GM18526 (cell line): ENCODE data around the gene MACROD1.

Source experiments
- POLR2A ChIP-seq: IDR thresholded peaks from 3 replicates; pipeline ENCODE4 v1.6.1; 2011; ENCODE audit not compliant: insufficient read length; ENCODE audit errors: extremely low read depth

Gene MACROD1

DNA sequence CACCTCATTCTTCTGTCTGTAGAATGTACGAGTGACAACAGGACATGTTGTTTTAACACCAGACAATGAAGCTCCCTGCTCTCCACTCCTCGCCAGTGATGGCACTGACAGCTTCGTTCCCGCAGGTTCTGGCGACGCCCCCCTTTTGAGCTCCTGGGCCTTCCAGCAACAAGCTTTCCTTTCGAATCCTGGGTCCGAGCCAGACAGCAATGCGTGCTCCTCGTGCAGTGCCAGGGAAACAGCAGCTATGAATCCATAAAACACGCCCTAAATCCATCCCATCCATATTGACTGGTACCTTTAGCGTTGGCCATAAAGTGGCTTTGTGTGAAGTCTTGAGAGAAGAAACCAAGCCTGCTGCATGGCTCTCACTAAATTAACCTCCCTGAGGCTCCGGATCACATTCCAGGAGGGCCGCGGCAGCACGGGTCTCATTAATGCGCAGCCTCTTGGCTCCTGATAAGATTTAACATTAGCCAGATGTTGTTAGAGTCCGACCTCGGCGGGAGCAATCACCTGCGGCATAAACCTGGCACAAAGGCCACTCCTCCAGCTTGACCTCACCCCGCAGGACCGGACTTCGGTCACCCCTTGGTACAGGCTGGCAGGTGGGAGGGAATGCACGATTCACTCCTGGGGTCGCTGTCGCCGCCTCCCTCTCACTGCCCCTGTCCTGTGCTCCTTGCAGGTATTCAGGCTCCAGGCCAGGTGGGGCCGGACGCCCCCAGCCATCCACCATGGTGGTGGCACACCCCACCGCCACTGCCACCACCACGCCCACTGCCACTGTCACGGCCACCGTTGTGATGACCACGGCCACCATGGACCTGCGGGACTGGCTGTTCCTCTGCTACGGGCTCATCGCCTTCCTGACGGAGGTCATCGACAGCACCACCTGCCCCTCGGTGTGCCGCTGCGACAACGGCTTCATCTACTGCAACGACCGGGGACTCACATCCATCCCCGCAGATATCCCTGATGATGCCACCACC is 50.1 kb downstream of the MACROD1 start:
- TF ChIP-seq POLR2A, result no peak

GRCh38 chr11:64114231-64114630 is 51.7 kb downstream of the MACROD1 start:
- TF ChIP-seq POLR2A, result no peak

DNA sequence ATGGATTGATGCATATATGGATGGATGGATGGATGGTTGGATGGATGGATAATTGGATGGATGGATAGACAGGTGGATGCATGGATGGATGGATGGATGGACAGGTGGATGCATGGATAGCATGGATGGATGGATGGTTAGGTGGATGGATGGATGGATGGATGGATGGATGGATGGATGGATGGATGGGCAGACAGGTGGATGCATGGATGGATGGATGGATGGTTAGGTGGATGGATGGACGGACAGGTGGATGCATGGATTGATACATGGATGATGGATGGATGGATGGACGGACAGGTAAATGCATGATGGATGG is 52.5 kb downstream of the MACROD1 start:
- TF ChIP-seq POLR2A, result no peak

DNA sequence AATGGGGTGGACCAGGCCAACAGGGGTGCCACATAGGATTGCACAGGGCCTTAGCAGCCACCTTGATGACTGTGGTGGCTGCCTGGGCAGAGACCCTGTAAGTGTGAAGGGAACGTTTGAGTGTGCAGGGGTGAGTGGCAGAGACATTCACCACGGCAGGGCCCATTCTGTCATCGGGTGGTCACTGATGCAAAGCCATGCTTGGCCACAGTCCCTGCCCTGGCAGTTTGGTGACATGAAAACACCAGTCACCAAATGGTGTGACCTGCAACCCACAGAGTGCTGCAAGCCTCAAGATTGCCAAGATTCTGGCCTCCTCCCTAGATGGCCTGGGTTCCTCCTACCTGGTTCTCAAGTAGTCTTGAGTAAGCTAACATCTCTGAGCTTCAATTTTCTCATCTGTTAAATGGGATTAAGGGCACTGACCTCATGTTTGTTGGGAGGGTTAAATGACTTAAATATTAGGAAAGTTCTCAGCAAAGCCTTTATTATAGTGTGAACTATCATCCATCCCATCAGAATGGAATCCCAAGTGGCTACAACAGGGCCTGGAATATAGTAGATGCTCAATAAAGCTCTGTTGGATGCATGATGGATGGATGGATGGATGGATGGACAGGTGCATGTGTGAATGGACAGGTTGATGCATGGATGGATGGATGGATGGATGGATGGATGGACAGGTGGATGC is 53.0 kb downstream of the MACROD1 start:
- no peak for TF ChIP-seq POLR2A

DNA sequence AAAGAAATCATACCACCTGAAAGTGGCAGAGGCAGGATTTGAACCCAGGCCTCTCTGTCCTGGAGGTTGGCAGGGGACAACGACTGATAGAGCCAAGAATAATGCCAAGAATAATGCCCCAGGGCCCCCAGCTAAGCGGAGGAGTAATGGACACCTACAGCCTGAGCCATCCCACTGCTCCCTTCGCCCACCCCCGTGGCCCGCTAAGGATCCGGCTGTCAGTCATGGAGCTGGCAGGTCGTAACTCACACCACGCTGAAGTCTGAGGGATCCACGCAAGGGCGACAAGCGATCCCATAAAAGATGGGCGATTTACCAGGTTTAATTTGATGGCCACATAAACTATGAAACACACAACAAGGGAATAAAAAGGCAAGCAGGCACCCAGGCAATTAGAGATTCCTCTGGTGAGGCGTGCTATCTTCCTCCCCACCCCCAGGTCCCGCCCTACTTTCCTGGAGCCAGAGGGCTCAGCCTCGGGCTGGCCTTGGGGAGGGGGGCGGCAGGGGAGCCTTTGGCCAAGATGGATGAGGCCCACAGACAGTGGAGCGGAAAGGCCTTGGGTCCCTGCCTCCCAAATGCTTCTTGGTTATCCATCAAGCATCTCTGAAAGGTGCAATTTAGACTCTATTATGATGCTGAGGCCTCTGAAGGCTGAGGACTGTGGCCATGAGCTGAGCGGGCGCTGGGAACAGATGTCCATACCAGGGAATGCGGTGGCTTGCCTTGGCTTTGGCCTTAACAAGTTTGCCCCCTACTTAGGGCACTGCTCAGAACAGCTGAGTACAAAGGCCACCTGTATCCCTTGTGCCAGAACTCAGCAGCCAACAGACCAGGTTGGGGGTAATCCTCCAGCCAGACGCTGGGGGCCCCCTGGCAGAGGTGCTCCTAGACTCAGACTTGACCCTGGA is 55.2 kb downstream of the MACROD1 start:
- TF ChIP-seq POLR2A, result no peak

DNA sequence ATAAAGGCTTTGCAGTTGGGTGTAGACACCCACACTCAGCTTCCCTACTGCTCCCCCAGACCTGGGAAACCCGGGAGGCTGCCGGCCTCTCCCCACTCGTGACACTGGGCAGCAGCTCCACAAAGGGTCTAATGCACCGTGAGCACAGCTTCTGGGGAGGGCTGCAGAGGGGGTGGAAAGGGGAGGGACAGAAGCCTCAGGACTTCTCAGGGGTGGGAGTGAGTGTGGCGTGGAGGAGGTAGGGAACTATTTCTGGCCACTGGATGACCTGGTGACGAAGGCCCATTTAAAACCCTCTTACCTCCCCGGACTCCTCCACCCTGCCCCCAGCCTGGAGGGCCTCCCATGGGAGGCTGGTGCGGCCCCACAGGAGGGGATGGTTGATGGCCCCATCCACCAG is 56.6 kb downstream of the MACROD1 start:
- TF ChIP-seq POLR2A, result no peak

- no peak for TF ChIP-seq POLR2A
These were observed 58.6 kb downstream of the MACROD1 start for GRCh38 chr11:64107303-64107702.

GRCh38 chr11:64104632-64105031 is 61.3 kb downstream of the MACROD1 start:
- no peak for TF ChIP-seq POLR2A

DNA sequence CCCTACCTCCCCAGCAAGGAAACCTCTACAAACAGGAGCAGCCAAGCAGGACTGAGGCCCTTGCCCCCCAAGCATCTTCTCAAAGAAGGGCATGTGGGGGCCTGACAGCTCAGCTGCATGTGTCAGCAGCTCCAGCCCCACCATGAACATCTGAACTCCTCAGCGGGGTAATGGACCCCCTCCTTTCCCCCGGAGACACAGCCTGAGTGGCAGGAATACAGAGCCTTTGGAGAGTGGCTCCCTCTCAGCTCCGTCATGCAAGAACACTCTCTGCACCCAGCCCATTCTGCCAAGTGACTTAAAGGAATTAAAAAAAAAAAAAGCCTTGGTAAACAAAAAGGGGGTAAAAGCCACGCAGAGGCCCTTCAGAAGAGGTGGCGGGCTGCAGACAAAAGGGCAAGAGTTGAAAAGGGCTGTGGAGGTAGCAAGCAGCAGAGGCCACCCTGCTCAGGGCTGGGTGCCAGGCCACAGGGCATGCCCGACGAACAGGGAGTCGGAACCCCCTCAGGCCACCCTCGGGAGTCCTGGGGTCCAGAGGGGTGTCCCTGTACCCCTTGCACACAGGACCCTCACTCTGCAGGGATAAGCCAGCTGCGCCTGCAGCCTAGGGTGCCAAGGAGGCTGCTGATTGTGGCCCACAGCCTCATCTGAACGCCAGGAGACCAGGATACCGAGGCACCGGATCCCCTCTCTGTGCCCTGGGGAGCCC is 62.5 kb downstream of the MACROD1 start:
- TF ChIP-seq POLR2A, result no peak

DNA sequence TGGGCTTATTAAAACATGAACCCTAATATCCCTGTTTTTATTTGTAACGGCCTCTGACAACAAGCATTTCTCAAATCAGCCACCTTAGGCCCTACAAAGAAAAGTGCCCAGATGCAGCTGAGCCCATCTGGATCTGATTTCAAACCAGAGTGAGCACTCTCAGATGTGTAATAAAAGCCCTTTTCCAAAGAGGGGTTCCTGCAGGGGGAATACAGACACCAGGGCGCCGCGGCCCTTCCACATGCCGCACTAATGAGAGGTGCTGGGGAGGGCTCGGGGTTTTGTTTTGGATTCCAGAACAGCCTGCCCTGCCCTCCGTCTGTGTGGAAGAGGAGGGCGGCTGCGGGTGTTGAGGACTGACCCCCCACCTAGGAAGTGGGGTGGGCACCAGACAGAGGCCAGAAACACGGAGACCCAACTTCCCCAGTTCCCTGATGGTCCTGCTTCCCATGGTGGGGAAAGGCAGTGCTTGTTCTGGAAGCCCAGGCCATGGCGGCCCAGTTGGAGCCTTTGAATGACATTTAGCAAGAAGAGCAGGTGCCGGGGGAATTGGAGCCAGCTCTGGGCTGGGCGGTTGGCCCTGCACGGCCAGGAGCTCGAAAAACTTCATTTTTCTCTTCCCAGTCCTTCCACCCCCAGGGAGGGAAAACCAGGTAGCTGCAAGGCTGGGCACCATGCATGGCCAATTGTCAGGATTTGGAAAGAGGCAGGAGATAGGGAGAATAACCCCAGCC is 63.7 kb downstream of the MACROD1 start:
- TF ChIP-seq POLR2A, result no peak

- no peak for TF ChIP-seq POLR2A
These were observed 64.5 kb downstream of the MACROD1 start for GRCh38 chr11:64101461-64101860.

DNA sequence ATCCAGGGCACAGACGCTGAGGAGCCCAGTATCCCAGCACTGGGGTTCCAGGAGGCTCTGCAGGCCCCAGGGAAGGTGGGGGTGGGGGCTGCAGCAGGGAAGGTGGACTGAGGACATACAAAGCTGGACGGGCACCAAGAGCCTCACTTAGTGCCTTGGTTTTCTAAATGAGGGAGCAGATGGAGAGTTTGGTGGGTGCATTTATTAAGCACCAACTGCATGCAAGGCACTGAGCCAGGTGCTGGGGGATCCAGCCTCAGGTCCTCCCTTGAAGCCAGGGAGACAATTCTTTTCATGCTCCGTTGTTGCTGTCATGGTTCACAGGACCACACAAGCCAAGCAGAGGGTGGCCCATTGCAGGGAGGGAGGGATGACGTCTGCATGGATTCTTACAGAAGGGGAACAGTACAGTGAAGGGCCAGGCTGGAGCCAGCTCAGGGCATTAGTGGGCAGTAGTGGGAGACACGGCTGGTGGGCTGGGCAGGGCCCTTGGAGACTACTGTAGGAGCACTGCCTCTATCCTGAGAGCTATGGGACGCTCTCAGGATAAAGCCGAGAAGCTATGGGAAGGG is 65.0 kb downstream of the MACROD1 start:
- no peak for TF ChIP-seq POLR2A

- TF ChIP-seq POLR2A, result no peak
These were observed 65.6 kb downstream of the MACROD1 start for GRCh38 chr11:64100360-64100759.

DNA sequence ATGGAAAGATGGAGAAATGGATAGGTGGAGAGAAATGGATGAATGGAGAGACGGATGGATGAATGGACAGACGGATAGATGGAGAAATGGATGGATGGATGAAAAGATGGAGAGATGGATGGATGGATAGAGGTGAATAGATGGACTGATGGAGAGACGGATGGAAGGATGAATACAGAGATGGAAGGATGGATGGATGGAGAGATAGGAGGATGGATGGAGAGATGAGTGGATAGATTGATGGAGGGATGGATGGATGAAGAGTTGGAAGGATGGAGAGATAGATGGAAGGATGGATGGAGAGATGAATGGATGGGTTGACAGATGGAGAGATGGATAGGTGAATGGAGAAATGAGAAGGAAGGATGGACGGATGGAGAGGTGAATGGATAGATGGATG is 66.5 kb downstream of the MACROD1 start:
- TF ChIP-seq POLR2A, result no peak
